ENCODE measurements around the gene OR2D2.

- no peak for TF ChIP-seq CTCF (IDR thresholded peaks at IDR 0.05)
- TF ChIP-seq POLR2A (IDR thresholded peaks at IDR 0.05): no peak
Observed at GRCh38 chr11:6920702-6921101, 28.4 kb upstream of the OR2D2 start, which contains the start of gene OR2D3.

Measured in esophagus squamous epithelium (tissue), 4 donors.